NCI-H146 treated with DMSO at 0.1 percent for 48 hours (cell line): Measurements from ENCODE around the gene TMEM238L.

Source experiments
- DNase-seq: peaks from one replicate; lab custom pipeline; 2025; ENCODE audit not compliant: unreplicated experiment; lab: John Stamatoyannopoulos, UW

Gene TMEM238L

GRCh38 chr17:10775740-10776356 lies 28.1 kb downstream of the TMEM238L start:
- DNase-seq = no peak

- DNase-seq = no peak
Measured at GRCh38 chr17:10775058-10775457, 28.8 kb downstream of the TMEM238L start.

GRCh38 chr17:10773391-10773790 lies 30.5 kb downstream of the TMEM238L start:
- DNase-seq = no peak

GRCh38 chr17:10772425-10773380 lies 31.2 kb downstream of the TMEM238L start:
- DNase-seq = no peak

GRCh38 chr17:10771148-10771547 lies 32.8 kb downstream of the TMEM238L start:
- no peak for DNase-seq

- no peak for DNase-seq
Measured at GRCh38 chr17:10769840-10770239, 34.1 kb downstream of the TMEM238L start.

- no peak for DNase-seq
Measured at GRCh38 chr17:10768750-10769251, 35.1 kb downstream of the TMEM238L start.

- no peak for DNase-seq
Measured at GRCh38 chr17:10767232-10767631, 36.7 kb downstream of the TMEM238L start.

GRCh38 chr17:10762037-10762436 lies 41.9 kb downstream of the TMEM238L start:
- no peak for DNase-seq

GRCh38 chr17:10761281-10761680 lies 42.6 kb downstream of the TMEM238L start:
- DNase-seq = no peak

GRCh38 chr17:10758062-10758461 lies 45.8 kb downstream of the TMEM238L start:
- DNase-seq = no peak

- DNase-seq = no peak
Measured at GRCh38 chr17:10757647-10758046, 46.3 kb downstream of the TMEM238L start.

GRCh38 chr17:10757067-10757466 lies 46.8 kb downstream of the TMEM238L start:
- no peak for DNase-seq

- no peak for DNase-seq
Measured at GRCh38 chr17:10756619-10757018, 47.3 kb downstream of the TMEM238L start.

- DNase-seq = no peak
Measured at GRCh38 chr17:10756185-10756584, 47.7 kb downstream of the TMEM238L start.

GRCh38 chr17:10755592-10756127 lies 48.2 kb downstream of the TMEM238L start:
- DNase-seq = no peak

- DNase-seq = no peak
Measured at GRCh38 chr17:10754861-10755591, 48.9 kb downstream of the TMEM238L start.

- no peak for DNase-seq
Measured at GRCh38 chr17:10754109-10754508, 49.8 kb downstream of the TMEM238L start.

GRCh38 chr17:10752696-10753095 lies 51.2 kb downstream of the TMEM238L start:
- DNase-seq = no peak

- peak; percentile 76 for DNase-seq
Measured at GRCh38 chr17:10751563-10751962, 52.3 kb downstream of the TMEM238L start.

- no peak for DNase-seq
Measured at GRCh38 chr17:10750210-10750609, 53.7 kb downstream of the TMEM238L start.
